H9 (cell line): ENCODE results near the gene A1BG. TPM values are rescaled to one million over a fixed set of nuclear protein-coding genes. Genes with fewer than 3 reads are reported as not detected.

Source experiments
- DNase-seq: peaks from one replicate; pipeline ENCODE4 v3.0.0-alpha.2; 2017
- H2AFZ ChIP-seq: one replicate; pipeline ENCODE4 v1.6.1; 2013; ENCODE audit warnings: mild to moderate bottlenecking, low read length, control low read depth, moderate library complexity
- H2AK5ac ChIP-seq: 2 replicates; pipeline ENCODE4 v1.6.1; 2013; ENCODE audit warnings: low read length, control low read depth, mixed read lengths; ENCODE audit not compliant: insufficient read length
- H2BK120ac ChIP-seq: one replicate; pipeline ENCODE4 v1.6.1; 2013; ENCODE audit warnings: low read depth, mild to moderate bottlenecking, low read length, control low read depth, inconsistent platforms; ENCODE audit not compliant: poor library complexity, severe bottlenecking
- H2BK12ac ChIP-seq: 2 replicates; pipeline ENCODE4 v1.6.1; 2013; ENCODE audit warnings: low read length, control low read depth, mixed read lengths, low read depth; ENCODE audit not compliant: insufficient read length
- H2BK15ac ChIP-seq: 2 replicates; pipeline ENCODE4 v1.6.1; 2013; ENCODE audit warnings: low read depth, low read length, control low read depth
- H2BK20ac ChIP-seq: one replicate; pipeline ENCODE4 v1.6.1; 2013; ENCODE audit warnings: low read depth, mild to moderate bottlenecking, low read length, control low read depth, inconsistent platforms; ENCODE audit not compliant: poor library complexity, severe bottlenecking
- H2BK5ac ChIP-seq: 2 replicates; pipeline ENCODE4 v1.6.1; 2013; ENCODE audit warnings: low read length, control low read depth, mixed read lengths; ENCODE audit not compliant: insufficient read length
- H3K14ac ChIP-seq: 2 replicates; pipeline ENCODE4 v1.6.1; 2013; ENCODE audit warnings: low read length, control low read depth; ENCODE audit not compliant: insufficient read depth
- H3K18ac ChIP-seq: 2 replicates; pipeline ENCODE4 v1.6.1; 2013; ENCODE audit warnings: low read depth, mild to moderate bottlenecking, mixed read lengths, low read length, control low read depth; ENCODE audit not compliant: insufficient read length
- H3K23ac ChIP-seq: 2 replicates; pipeline ENCODE4 v1.6.1; 2013; ENCODE audit warnings: low read length, control low read depth, mixed read lengths, low read depth; ENCODE audit not compliant: insufficient read length
- H3K23me2 ChIP-seq: 2 replicates; pipeline ENCODE4 v1.6.1; 2013; ENCODE audit warnings: low read depth, mild to moderate bottlenecking, mixed read lengths, low read length, control low read depth; ENCODE audit not compliant: insufficient read length, poor library complexity, severe bottlenecking
- H3K27ac ChIP-seq: 2 replicates; pipeline ENCODE4 v1.5.1; 2013; ENCODE audit warnings: low read length, control low read depth, mixed read lengths, low read depth; ENCODE audit not compliant: insufficient read length
- H3K27me3 ChIP-seq: 2 replicates; pipeline ENCODE4 v1.6.1; 2013; ENCODE audit warnings: low read length, control low read depth, inconsistent platforms; ENCODE audit not compliant: insufficient read depth
- H3K4ac ChIP-seq: 2 replicates; pipeline ENCODE4 v1.6.1; 2013; ENCODE audit warnings: low read depth, mild to moderate bottlenecking, control low read depth, inconsistent platforms, low read length, moderate library complexity
- H3K4me1 ChIP-seq: 2 replicates; pipeline ENCODE4 v1.6.1; 2013; ENCODE audit warnings: low read length, control low read depth, inconsistent platforms; ENCODE audit not compliant: insufficient read depth
- H3K4me2 ChIP-seq: 2 replicates; pipeline ENCODE4 v1.6.1; 2013; ENCODE audit warnings: low read length, control low read depth, mixed read lengths; ENCODE audit not compliant: insufficient read length, insufficient read depth
- H3K56ac ChIP-seq: 2 replicates; pipeline ENCODE4 v1.6.1; 2013; ENCODE audit warnings: low read depth, mild to moderate bottlenecking, mixed read lengths, low read length, control low read depth; ENCODE audit not compliant: insufficient read length
- H3K79me1 ChIP-seq: 2 replicates; pipeline ENCODE4 v1.6.1; 2013; ENCODE audit warnings: low read depth, mild to moderate bottlenecking, moderate library complexity, low read length, control low read depth, inconsistent platforms; ENCODE audit not compliant: insufficient read depth, poor library complexity, severe bottlenecking
- H3K79me2 ChIP-seq: 2 replicates; pipeline ENCODE4 v1.6.1; 2013; ENCODE audit warnings: low read length, control low read depth, inconsistent platforms; ENCODE audit not compliant: insufficient read depth
- H3K9ac ChIP-seq: 2 replicates; pipeline ENCODE4 v1.6.1; 2013; ENCODE audit warnings: low read length, control low read depth, mixed read lengths; ENCODE audit not compliant: insufficient read length; ENCODE audit errors: extremely low read depth
- H3K9me3 ChIP-seq: one replicate; pipeline ENCODE4 v1.6.1; 2013; ENCODE audit warnings: low read depth, low read length, inconsistent platforms; ENCODE audit not compliant: control insufficient read depth
- H3T11ph ChIP-seq: one replicate; pipeline ENCODE4 v1.6.1; 2013; ENCODE audit warnings: mild to moderate bottlenecking, low read length, control low read depth, inconsistent platforms
- H4K20me1 ChIP-seq: one replicate; pipeline ENCODE4 v1.6.1; 2013; ENCODE audit not compliant: control insufficient read depth, insufficient read length, insufficient read depth
- H4K5ac ChIP-seq: 2 replicates; pipeline ENCODE4 v1.6.1; 2013; ENCODE audit warnings: low read depth, mild to moderate bottlenecking, mixed read lengths, low read length, control low read depth; ENCODE audit not compliant: insufficient read length
- H4K8ac ChIP-seq: replicated peaks from 2 replicates; pipeline ENCODE4 v1.6.1; 2013; ENCODE audit warnings: low read length, control low read depth, mixed read lengths, low read depth; ENCODE audit not compliant: insufficient read length
- H4K91ac ChIP-seq: 2 replicates; pipeline ENCODE4 v1.6.1; 2013; ENCODE audit warnings: low read depth, mild to moderate bottlenecking, moderate library complexity, mixed read lengths, low read length, control low read depth; ENCODE audit not compliant: insufficient read length
- H3K27ac Mint-ChIP-seq, 3 experiments: 2 replicates in 2 of 3; 3 replicates in 1 of 3; pipeline ENCODE4 v1.8.0; 2020 to 2021; ENCODE audit warnings: mixed read lengths in 3 of 3, mild to moderate bottlenecking in 1 of 3, moderate library complexity in 1 of 3
- H3K27me3 Mint-ChIP-seq: 2 replicates; pipeline ENCODE4 v1.8.0; 2021; ENCODE audit warnings: low read depth, mild to moderate bottlenecking, moderate library complexity, mixed read lengths
- H3K36me3 Mint-ChIP-seq, 3 experiments: 2 replicates in 2 of 3; 3 replicates in 1 of 3; pipeline ENCODE4 v1.8.0; 2020 to 2021; ENCODE audit warnings: low read depth in 3 of 3, mixed read lengths in 3 of 3; ENCODE audit not compliant: insufficient read depth in 1 of 3
- H3K4me1 Mint-ChIP-seq, 2 experiments: 2 replicates each; pipeline ENCODE4 v1.8.0; 2020; ENCODE audit warnings: mixed read lengths in 2 of 2
- H3K4me3 Mint-ChIP-seq, 2 experiments: 2 replicates in 1 of 2; 3 replicates in 1 of 2; pipeline ENCODE4 v1.8.0; 2020 to 2021; ENCODE audit warnings: mild to moderate bottlenecking in 2 of 2, mixed read lengths in 2 of 2, moderate library complexity in 1 of 2
- H3K9me3 Mint-ChIP-seq, 2 experiments: 2 replicates in 1 of 2; 3 replicates in 1 of 2; pipeline ENCODE4 v1.8.0; 2020; ENCODE audit warnings: mild to moderate bottlenecking in 2 of 2, mixed read lengths in 2 of 2, moderate library complexity in 1 of 2
- WGBS: extraction: QIAGEN DNeasy Blood & Tissue Kit; methylation state at CpG from one replicate; pipeline ENCODE4 v1.1.7; 2013; ENCODE audit warnings: missing lambda C conversion rate, low lambda C conversion rate, mixed read lengths; ENCODE audit not compliant: insufficient read length; ENCODE audit errors: extremely low coverage; 5-methylcytosine and 5-hydroxymethylcytosine counted together
- total RNA-seq: library from RNA; stranded (reverse); gene quantifications from 2 replicates; pipeline ENCODE4 v1.2.1, GENCODE V29; 2021
- TF ChIP-seq, protein P1 (sequence below): fragments of 200-600 bp; sonication (generic); conservative IDR thresholded peaks from 3 replicates; pipeline ENCODE4 v1.8.0; 2021; ENCODE audit warnings: antibody characterized with exemption, mild to moderate bottlenecking

Gene A1BG
- total RNA-seq, 1 experiment from 2014 or later, result 17.4 TPM

DNA sequence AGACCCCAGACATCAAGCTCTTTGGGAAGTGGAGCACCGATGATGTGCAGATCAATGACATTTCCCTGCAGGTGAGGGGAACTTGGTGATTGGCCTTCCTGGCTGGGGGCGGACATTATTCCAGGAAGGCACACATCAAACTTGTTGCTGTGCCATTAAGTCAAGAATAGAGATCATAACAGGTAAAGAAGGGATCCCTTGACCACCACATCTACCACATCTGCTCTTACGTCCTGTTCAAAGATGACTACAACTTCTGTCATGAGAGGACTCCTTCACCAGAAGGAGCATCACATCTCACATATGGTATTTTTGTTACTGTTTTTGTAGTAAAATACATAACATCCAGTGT, 34.9 kb upstream of the A1BG start:
- H3K27ac ChIP-seq, result no peak overlapping the region
- peaks cover 7% of the 10 kb centered on the region for H3K23me2 ChIP-seq
- Mint-ChIP-seq H3K4me1 (peaks cover 22 to 30% of the 10 kb centered on the region in 2 experiments), H3K27me3 (no peaks in the 10 kb centered on the region), H3K9me3 (no peaks in the 10 kb centered on the region), H3K36me3 (peaks cover 45 to 53% (median 46%) of the 10 kb centered on the region in 3 experiments), H3K27ac (peak overlapping the region; percentile 68 to 95 (median 93); a peak in 4 of 7 replicates), H3K4me3 (peak overlapping the region; percentile 95 to 99)
- peak; percentile 24 for DNase-seq
- TF ChIP-seq, protein P1, sequence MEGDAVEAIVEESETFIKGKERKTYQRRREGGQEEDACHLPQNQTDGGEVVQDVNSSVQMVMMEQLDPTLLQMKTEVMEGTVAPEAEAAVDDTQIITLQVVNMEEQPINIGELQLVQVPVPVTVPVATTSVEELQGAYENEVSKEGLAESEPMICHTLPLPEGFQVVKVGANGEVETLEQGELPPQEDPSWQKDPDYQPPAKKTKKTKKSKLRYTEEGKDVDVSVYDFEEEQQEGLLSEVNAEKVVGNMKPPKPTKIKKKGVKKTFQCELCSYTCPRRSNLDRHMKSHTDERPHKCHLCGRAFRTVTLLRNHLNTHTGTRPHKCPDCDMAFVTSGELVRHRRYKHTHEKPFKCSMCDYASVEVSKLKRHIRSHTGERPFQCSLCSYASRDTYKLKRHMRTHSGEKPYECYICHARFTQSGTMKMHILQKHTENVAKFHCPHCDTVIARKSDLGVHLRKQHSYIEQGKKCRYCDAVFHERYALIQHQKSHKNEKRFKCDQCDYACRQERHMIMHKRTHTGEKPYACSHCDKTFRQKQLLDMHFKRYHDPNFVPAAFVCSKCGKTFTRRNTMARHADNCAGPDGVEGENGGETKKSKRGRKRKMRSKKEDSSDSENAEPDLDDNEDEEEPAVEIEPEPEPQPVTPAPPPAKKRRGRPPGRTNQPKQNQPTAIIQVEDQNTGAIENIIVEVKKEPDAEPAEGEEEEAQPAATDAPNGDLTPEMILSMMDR, result no peak
- H2BK5ac ChIP-seq, result no peak overlapping the region
- peaks cover 4% of the 10 kb centered on the region; the same call in 1 of the 2 replicates for H3K4me1 ChIP-seq
- no CpG with 5 or more reads among the region's 3 CpGs for WGBS
- H2BK120ac ChIP-seq, result no peak overlapping the region
- no peak overlapping the region for H3K56ac ChIP-seq
- H2BK12ac ChIP-seq, result no peak overlapping the region
- no peak overlapping the region for H3K4ac ChIP-seq
- no peak overlapping the region for H2BK15ac ChIP-seq
- H3K79me1 ChIP-seq, result peaks cover 3% of the 10 kb centered on the region
- H3K9ac ChIP-seq, result peak overlapping the region; percentile 85
- no peaks in the 10 kb centered on the region for H3K27me3 ChIP-seq
- no peak overlapping the region for H4K91ac ChIP-seq
- no peak overlapping the region for H2AK5ac ChIP-seq
- H3K9me3 ChIP-seq, result no peaks in the 10 kb centered on the region
- no peak overlapping the region for H4K8ac ChIP-seq
- no peak overlapping the region for H3K18ac ChIP-seq
- H3T11ph ChIP-seq, result no peak overlapping the region
- peak overlapping the region; percentile 94 for H3K4me2 ChIP-seq
- H3K23ac ChIP-seq, result no peak overlapping the region
- H2AFZ ChIP-seq, result no peak overlapping the region
- H3K79me2 ChIP-seq, result peaks cover 10% of the 10 kb centered on the region; the same call in 1 of the 2 replicates
- no peaks in the 10 kb centered on the region for H4K20me1 ChIP-seq
- H3K14ac ChIP-seq, result no peak overlapping the region
- H4K5ac ChIP-seq, result no peak overlapping the region
- H2BK20ac ChIP-seq, result no peak overlapping the region
